Activated CD4-positive, alpha-beta T cell treated with anti-CD3 and anti-CD28 coated beads, Interleukin-2, amount 50 U/mL, for 48 hours (primary cell): ENCODE data around the gene USHBP1.

Experiments
- DNase-seq, 2 experiments: peaks; one replicate each; pipeline ENCODE4 v3.0.0-alpha.2; 2020

USHBP1 gene

DNA sequence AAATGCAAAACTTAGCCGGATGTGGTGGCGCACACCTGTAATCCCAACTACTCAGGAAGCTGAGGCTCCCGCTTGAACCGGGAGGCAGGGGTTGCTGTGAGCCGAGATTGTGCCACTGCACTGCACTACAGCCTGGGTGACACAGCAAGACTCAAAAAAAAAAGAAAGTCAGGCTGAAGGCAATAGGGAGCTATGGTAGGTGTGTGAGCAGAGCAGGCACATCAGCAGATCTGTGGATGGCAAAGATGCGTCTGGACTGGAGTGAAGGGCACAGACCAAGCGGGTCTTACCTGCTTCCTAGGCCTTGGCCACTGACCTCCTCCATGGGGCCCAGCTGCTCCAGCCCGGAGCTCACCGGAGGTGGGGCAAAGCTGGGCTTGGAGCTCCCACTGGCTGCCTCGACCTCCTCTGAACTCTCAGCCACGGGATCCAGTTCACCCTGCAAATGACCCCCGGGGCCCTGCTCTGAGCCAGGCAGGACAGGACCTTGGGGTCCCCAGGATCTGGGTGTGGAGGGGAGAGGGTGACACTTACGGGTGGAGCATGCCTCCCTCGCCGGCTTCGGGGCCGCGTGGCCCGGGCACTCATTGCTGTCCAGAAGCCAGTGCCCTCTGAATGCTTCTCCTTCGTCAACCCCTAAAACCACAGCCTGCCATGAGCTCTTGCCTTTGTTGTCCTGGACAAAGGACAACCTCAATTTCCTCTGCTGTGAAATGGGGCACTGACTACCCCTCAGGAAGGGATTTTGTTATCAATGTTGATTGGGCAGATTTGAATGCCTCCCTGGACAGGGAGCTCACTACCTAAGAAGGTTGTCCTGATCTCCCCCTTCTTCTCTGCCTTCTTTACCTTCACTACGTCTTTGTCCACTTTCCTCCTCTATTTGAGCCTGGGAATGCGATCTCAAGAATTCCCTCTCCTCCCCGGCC is 569 bp downstream of the USHBP1 start:
- DNase-seq, result no peak

DNA sequence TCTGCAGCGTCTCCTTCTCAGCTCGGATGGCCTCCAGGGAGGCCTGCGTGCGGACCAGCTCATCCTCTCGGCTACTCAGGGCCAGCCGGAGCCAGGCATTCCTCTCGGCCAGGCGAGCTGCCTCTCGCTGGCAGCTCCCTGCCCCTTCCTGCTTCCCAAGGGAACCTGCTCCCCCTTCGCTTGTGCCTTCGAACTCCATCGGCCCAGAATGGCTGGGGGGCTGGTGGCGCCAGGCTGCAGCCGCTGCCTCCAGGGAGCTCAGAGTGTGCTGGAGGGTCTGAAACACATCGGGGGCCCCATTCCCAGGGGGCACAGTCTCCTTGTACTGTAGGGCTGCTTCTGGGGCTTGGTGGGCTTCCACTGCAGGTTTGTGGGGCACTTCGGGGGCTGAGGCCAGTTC is 2.0 kb downstream of the USHBP1 start:
- DNase-seq, result no peak

DNA sequence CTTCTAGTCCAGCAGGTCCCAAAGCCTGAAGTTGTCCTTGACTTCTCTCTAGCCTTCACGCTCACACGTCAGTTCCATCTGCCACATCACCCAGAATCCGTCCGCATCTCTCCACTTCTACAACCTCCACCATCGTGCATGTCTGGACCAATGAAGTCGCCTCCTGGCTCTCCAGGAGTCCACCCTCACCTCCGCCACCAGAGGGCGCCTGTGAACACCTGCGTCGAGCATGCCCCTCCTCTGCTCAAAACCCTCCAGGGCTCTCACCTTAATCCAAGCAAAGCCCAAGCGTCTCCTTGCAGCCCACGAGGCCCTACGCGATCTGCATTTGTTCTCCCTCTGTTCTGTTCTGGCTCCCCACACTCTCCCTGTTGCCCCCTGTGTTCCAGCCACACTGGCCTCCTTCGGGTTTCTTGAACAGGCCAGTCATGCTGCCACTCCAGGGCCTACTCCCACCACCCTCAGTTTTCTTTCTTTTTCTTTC is 3.7 kb downstream of the USHBP1 start:
- DNase-seq, result peak; percentile 93 to 94

DNA sequence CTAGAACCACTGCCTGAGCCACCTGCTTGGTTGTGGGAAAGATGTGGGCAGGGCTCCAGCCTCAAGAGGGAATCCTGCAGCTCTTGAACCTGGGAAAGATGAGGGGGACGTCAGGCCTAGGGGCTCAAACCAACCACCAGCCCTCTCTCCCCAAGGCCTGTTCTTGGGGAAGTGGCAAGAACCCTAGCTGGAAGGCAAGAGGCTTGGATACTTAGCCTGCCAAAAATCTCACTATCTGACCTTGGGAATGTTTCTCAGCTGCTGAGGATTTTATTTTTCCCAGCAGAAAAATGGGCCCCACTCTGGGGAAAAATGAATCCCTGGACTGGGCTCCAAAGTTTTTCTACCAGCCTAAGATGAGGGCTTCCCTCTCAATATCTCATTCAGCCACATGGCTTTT is 4.6 kb downstream of the USHBP1 start:
- DNase-seq, result no peak

DNA sequence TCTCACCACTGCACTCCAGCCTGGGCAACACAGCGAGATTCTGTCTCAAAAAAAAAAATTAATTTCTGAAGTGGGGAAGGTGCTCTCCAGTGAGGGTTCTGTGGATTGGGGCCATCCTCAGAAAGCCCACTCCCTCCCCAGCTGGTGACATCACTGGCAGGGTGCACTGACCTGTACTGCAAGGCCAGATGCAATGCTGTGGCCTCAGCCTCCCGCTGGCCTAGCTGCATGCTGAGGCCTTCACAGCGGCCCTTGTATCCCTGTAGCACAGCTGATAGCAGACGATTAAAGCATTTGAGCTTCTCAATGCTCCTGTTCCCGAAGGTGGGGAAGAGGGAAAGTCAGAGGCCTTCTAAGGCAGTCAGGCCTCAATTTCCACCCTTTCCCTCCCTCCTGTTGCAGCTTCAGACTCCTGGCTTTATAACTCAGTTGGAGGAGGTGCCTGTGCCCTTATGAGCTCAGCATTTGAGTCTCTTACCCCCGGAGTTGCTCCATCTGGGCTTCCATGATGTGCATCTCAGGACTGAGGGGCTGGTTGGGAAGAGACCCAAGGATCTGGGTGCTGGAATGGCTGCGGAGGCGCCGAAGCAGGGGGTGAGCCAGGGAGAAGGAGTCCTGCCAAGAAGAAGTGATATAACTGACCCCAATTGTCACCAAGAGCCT is 5.3 kb downstream of the USHBP1 start:
- DNase-seq, result no peak

DNA sequence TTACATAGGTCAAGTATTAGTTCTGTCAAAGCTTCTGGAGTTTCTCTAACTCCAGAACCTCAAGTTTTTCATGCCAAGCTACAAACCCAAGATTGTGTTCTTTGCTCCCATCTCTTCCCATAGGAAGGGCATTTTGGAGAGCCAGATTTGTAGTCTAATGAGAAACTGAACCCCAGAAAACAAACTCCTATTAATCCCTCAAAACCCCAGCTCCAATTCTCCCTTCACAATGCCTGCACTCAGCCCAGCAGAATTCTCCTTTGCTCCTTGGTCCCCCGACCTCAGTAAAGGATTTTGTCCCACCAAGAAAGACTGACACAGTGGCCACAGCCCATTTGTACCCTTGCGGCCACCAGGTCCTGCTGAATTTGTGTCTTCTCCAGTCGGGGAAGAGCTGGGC is 8.4 kb downstream of the USHBP1 start:
- no peak for DNase-seq

DNA sequence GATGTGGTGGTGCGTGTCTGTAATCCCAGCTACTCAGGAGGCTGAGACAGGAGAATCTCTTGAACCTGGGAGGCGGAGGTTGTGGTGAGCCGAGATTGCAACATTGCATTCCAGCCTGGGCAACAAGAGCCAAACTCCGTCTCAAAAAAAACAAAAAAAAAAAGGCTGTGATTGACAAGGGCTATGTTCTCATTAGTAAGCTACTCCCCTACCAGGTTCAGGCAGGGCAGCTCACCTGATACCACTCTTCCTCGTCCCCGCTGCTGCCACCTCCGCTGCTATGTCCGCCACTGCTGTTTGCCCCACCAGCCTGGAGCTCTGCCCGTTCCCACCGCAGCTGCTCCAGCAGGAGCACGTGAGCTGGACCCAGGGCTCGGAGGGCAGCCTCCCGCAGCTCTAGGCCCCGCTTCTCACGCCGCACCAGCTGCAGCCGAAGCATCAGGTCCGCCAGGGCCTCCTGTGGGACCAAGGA is 9.4 kb downstream of the USHBP1 start:
- no peak for DNase-seq

DNA sequence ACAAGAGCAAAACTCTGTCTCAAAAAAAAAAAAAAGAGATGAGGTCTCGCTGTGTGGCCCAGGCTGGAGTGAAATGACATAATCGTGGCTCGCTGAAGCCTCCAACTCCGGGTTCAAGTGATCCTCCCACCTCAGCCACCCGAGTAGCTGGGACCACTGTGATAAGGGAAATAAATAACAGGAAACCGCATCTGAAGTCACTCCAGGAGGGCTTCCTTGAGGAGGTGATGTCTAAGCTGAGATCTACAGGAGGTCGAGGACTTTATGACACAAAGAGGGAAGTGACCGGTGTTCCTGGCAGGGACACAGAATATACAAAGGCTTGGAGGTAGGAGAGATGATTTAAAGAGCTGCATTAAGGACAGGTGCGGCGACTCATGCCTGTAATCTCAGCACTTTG is 9.9 kb downstream of the USHBP1 start:
- DNase-seq, result no peak

DNA sequence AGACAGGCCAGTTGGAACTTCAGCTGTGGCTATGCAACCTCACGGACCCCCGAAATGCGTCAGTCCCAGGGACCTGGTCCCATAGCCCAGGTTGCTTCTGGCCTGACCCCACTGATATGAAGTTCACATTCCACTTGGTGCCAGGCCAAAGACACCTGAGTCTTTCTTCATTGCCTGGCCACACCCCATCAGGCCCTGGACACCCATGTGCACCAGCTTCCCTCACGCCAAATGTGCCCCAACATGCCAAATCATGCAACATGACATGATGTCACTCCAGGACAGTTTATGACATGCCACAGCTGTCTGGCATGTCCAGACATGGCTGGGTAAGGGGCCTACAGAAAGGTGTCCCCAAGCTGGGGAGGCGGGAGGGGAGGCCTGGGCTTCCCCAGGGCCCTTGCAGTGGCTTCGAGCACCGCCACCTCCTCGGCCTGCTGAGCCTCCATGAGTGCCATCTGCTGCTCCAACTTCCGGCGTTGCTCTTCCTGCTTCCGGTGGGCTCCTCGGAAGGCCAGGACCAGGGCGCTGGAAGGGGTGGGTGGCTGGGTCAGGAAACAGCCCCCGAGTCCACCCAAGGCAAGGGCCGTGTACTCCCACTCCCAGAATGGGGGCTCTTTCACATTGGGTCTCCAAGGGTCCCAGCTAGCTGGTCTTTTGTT is 14.5 kb downstream of the USHBP1 start:
- DNase-seq, result no peak

DNA sequence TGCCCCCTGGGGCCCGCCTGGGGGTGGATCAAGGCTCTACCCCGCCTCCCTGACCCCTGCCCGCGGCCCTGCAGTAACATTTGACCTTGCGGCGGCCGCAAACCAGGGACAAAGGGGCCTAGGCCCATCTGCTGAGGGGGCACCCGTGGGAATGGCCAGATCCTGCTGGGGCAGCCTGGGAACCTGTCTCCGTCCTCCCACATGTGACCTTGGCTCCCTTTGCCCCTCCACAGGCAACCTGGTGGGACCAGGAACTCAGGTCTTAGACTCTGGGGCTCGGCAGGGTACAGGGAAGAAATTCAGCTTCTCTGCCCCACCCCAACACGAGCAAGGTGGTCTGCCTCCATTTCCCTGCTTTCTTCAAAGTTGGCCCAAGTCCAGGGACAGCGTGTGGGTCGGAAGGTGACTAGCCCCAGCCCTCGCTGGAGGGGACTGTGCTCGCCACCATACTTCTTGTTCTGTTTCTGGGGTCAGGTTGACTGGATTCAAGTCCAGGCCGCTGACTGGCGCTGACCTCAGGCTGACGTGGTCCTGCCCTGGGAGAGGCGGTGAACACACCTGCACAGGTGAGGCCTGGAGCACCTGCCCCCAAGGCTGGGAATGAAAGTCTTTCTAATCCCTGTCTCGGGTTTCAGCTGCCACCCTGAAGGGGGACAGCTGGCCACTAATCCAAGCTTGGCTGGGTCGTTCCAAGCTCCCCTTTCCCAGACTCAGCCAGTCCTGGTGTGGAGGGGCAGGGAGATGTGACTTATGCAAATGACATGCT is 16.4 kb downstream of the USHBP1 start:
- no peak for DNase-seq

DNA sequence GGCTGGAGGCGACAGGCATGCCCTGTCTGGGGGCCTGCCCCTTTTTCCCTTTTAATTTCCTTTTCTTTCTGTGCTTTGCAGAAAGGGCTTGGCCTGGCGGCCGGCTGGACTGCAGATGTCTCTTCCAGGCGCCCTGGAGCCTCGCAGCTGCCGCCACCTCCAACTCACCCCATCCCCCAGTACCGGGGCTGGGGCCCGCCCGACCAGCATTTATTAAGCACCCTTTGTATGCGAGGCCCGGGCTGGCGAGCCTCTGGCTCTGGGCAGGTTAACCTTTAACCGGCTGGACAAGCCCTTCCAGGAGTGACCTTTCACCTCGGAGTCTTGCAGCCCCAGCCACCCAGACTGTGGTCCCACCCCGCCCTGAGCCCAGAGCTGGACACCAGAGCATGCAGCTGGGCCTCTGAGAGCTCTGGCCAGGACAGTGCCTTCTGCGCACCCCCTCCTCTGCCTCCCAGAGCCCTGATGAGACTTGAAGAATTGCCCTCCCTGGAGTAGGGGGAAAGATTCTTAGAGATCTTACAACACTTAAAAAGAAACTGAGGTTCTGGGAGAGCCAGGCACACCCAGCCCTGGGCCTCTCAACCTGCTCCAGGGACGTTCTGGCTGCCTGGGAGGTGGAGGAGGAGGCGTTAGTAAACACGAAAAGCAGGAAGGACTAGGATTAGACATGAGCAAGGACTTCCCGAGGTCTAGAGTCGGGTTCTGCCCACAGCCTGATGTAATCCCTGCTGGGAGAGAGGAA is 17.7 kb downstream of the USHBP1 start:
- no peak for DNase-seq

DNA sequence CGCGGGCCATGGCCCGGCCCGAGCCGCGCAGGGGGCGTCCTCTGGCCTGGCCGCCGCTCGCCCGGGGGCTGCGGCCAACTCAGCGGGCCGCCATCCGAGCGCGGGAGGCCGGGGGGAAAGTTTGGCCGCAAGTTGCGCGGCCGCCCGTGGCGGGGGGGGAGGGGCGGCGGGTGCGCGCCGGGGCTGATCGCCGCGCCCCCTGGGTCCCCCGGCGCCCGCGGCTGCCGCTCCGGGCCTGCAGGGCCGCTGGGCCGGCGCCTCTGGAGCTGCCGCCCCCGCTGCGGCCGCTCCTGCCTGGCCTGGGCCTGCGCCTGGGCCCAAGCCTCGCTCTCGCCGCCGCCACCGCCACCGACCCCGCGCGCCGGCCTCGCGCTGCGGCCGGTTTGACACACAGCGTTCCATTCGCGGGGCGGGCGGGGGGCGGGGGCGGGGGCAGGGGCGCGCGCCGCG is 19.0 kb downstream of the USHBP1 start, which contains the start of gene NR2F6:
Gene NR2F6, minus strand, starts transcription at position 385 of the 450 bp plus-strand sequence. CDS start 699 bp downstream, outside the sequence.
- DNase-seq, result no peak

DNA sequence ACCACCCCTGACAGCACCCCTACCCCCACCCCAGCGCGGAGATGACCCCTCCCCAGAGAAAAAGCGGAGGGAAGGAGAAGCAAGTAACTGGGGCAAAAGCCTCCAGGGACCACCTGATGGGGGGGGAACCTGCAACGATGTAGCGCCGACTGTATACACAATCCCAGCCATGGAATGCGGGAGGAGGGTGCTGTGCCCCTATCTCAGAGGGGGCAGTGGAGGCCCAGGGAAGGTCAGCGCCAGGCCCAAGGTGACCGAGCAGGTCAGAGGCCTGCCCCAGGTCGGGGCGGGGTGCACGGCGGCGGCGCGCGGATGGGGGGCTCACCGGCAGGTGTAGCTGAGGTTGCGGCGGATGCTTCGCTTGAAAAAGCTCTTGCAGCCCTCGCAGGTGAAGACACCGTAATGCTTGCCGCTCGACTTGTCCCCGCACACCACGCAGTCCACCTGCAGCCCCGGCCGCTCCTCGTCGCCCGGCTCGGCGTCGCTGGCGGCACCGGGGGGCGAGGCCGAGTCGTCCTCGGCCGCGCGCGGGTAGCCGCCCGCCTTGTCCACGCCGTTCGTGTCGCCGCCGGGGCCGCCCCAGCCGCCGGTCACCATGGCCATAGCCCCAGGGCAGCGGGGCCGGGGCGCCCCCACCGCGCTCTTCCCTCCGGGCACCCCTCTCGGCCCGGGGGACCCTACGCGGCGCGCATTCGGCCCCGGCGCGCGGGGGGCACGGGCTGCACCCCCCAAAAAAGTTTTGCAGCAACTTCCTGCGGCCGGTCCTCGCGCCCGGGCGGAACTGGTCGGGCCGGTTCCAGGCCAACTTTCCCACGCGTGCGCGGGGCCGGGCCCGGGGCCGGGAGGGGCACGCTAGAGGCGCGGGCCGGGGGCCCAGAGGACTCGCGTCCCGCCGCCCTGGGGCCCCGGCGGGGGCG is 19.7 kb downstream of the USHBP1 start:
- no peak for DNase-seq

DNA sequence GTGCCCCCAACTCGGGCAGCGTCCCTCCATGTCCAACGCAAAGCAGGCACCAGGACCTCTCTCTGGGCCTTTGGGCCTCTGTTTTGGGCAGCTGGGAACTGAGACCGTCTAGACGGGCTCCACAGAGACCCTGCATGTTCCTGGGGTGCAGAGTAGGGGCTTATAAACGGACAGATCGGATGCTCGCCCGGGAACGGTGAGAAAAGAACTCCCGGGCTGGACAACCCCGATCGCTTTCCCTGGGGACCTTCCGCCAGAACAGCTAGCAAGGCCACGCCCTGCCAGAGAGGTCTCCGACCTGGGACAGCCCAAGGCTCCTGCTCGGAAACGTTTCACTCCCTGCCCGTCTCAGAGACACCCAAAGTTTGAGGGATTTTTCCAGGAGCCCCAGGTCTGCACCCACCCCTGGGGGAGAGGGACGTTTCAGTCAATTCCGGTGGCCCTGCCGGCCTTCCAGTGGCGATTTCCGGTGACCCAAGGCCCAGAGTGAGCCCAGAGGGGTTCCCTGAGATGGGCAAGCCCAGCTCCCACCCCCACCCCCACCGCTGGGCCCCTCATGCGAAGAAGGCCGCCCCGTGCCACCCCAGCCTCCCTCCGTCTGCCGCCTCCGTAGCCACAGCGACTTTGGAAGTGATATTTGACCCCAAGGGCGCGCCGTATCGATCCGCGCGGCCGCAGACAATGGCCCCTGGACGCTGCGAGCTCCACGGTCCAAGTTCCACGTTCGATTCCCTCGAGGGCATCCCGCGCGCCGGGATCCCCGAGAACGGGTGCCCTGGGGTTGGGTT is 20.5 kb downstream of the USHBP1 start:
- DNase-seq, result no peak

DNA sequence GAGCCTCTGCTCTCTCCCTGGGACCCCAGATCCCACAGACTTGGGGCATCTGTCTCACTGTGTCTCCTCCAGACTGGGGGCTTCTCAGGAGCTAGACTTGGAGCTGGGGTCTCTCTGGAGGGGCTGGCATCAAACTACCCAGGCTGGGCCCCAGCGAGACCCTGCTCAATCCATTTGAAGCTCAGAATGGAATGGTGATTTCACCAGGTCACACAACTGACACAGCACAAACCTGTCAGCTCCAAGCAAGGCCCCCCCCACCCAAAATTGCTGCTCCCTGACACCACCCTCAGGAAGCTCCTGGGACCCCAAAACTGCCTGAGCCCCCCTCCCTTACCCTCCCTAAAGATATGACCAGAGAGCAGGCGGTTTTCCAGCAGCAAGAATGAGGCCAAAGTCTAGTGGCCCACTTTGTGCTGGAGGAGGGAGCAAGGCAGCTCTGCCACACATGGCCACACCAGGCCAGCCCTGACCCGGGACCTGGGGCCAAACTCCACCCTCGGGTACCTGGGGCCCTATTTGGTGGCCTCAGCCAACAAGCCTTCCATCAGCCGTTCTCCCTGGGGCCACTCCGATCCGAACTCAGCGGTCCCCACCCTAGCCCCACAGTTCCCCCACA is 21.2 kb downstream of the USHBP1 start:
- DNase-seq, result no peak

DNA sequence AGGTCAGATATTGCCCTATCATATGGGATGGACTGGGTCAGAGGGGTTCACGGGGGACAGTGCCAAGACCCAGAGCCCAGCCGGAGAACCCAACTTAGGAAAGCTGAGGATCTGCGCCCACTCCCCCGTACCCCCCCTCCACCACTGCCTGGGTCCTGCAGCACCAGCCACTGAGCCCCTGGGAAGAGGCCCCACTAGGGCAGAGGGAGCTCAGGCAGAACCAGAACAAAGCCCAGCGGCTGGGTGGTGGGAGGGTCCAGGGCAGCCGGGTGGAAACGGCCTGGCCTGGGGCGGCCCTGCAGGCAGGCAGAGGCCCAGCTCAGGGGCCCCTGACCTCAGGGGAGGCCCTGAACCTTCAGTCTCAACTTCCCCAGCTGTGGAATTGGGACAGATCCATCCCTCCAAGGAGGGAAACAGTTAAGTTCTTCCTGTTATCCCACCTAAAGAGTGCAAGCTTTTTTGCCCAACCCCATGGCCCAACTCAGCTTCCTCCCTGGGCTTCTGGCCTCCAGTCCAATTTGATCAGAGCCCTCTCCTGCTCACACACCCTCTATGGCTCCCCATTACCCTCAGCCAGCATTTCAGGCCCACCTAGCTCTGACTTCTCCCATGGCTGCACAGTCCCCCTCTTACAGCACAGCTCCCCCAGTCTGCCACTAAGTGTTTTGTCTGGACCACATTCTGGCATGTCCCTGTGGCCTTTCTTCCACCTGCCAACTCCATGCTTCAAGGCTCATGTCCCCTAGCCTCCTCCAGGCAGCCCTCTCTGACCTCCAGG is 21.9 kb downstream of the USHBP1 start:
- DNase-seq, result no peak

DNA sequence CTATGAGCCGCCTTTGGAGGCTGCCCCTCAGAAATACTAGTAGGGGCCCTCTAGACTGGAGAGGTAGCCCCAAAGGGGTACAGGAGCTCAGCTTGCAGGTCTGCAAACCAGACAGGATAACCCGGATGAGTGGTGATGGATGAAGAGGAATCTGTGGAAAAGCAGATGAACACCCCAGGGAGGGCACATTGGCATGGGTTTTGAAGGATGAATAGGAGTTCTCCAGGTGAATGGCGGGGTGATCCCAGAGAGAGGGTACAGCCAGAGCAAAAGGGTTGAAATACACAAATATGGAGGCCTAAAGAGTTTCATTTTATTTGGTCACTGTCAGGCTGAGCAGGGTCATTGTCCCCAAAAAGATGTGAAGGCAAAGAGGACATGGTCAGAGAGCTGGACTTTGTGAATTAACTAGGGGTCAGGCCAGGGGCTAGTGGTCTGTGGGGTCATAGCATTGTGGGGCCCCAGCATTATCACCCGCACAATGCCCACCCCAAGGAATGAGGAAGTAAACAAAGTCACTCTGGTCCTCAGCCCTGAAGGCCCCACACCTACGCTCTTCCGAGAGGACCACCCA is 23.6 kb downstream of the USHBP1 start:
- no peak for DNase-seq
